ENCODE results near the gene SLC18A2. TPM values are rescaled to one million over a fixed set of nuclear protein-coding genes. Genes with fewer than 3 reads are reported as not detected.
A peak's percentile ranks its signal among the peaks of the same experiment; 100 is the strongest.

Gene SLC18A2
- polyA plus RNA-seq, 3 donors, result 0.14 TPM; not detected in 2

- H3K36me3 Mint-ChIP-seq, result peaks cover 15 to 20% of the 10 kb centered on the region in 2 donors
- peak; percentile 70 for TF ChIP-seq CTCF (IDR thresholded peaks at IDR 0.05)
- no peak overlapping the region for H3K4me3 Mint-ChIP-seq
Measured at GRCh38 chr10:117320050-117320665, 79.2 kb downstream of the SLC18A2 start.

GRCh38 chr10:117322260-117322659 lies 81.3 kb downstream of the SLC18A2 start:
- Histone ChIP-seq H3K79me2 (ENCODE audit: insufficient read depth, low read length) (peaks cover 72% of the 10 kb centered on the region), H3K4me1 (ENCODE audit: control insufficient read depth in 1 of 2, insufficient read depth in 2 of 2, low read length in 2 of 2) (no peaks in the 10 kb centered on the region), H3K4me2 (replicated peaks; ENCODE audit: extremely low read depth, low read length, poor library complexity, severe bottlenecking) (no peak overlapping the region), H4K20me1 (ENCODE audit: insufficient read depth, low read length) (peaks cover 86% of the 10 kb centered on the region), H3K36me3 (replicated peaks in 1 of 2; ENCODE audit: control insufficient read depth in 1 of 2, insufficient read depth in 2 of 2, low read length in 2 of 2) (peaks cover 3 to 32% of the 10 kb centered on the region in 2 donors), H3K9ac (ENCODE audit: insufficient read depth, low read length, poor library complexity, severe bottlenecking) (no peak overlapping the region), H3K4me3 (replicated peaks in 1 of 3; ENCODE audit: low read depth in 2 of 3, low read length in 3 of 3) (no peak overlapping the region), H3K27ac (ENCODE audit: low read depth in 1 of 2, low read length in 2 of 2) (no peak overlapping the region), H2AFZ (ENCODE audit: insufficient read depth, low read depth, low read length, poor library complexity, severe bottlenecking) (no peak overlapping the region), H3K27me3 (ENCODE audit: control insufficient read depth in 2 of 2, insufficient read depth in 2 of 2, low read length in 2 of 2) (no peaks in the 10 kb centered on the region), H3K9me3 (replicated peaks in 1 of 2; ENCODE audit: control insufficient read depth in 1 of 2, insufficient read depth in 1 of 2, low read length in 2 of 2) (no peaks in the 10 kb centered on the region)
- Mint-ChIP-seq H3K36me3 (peaks cover 17 to 20% of the 10 kb centered on the region in 2 donors), H3K27me3 (ENCODE audit: low read depth in 3 of 3) (no peaks in the 10 kb centered on the region), H3K27ac (peak overlapping the region in 3 of 7 donors; percentile 2 to 23 (median 10)), H3K4me3 (no peak overlapping the region), H3K4me1 (peaks cover 3% of the 10 kb centered on the region), H3K9me3 (no peaks in the 10 kb centered on the region)
- no peak for DNase-seq
- no peak for TF ChIP-seq CTCF (IDR thresholded peaks at IDR 0.05)
- WGBS (ENCODE audit: insufficient coverage), result 28% methylated on average over 4 of the region's 4 CpGs
- intact Hi-C loops (cut with micrococcal nuclease), result loop anchor here (5.0 to 10.0 kb wide), 2 partner anchors 97 to 105 kb away; no protein-coding TSS in a partner anchor

More at GRCh38 chr10:117320050-117320665, 79.2 kb downstream of the SLC18A2 start:
- H3K79me2 ChIP-seq (ENCODE audit: insufficient read depth, low read length), result peaks cover 56% of the 10 kb centered on the region
- H3K27me3 ChIP-seq (ENCODE audit: control insufficient read depth in 2 of 2, insufficient read depth in 2 of 2, low read length in 2 of 2), result no peaks in the 10 kb centered on the region
- H3K36me3 ChIP-seq (replicated peaks in 1 of 2; ENCODE audit: control insufficient read depth in 1 of 2, insufficient read depth in 2 of 2, low read length in 2 of 2), result peaks cover 3 to 32% of the 10 kb centered on the region in 2 donors
- DNase-seq, result peak in 2 of 3 donors; percentile 9 to 18
- H3K9me3 ChIP-seq (replicated peaks in 1 of 2; ENCODE audit: control insufficient read depth in 1 of 2, insufficient read depth in 1 of 2, low read length in 2 of 2), result no peaks in the 10 kb centered on the region
- H3K4me3 ChIP-seq (replicated peaks in 1 of 3; ENCODE audit: low read depth in 2 of 3, low read length in 3 of 3), result no peak overlapping the region
- no peak overlapping the region for H3K27ac ChIP-seq (ENCODE audit: low read depth in 1 of 2, low read length in 2 of 2)
- peaks cover 3% of the 10 kb centered on the region for H3K4me1 Mint-ChIP-seq
- H3K27ac Mint-ChIP-seq, result no peak overlapping the region
- WGBS (ENCODE audit: insufficient coverage), result no CpG with 5 or more reads among the region's 1 CpG
- H3K9me3 Mint-ChIP-seq, result no peaks in the 10 kb centered on the region
- H4K20me1 ChIP-seq (ENCODE audit: insufficient read depth, low read length), result peaks cover 69% of the 10 kb centered on the region
- H3K27me3 Mint-ChIP-seq (ENCODE audit: low read depth in 3 of 3), result no peaks in the 10 kb centered on the region
- intact Hi-C loops (cut with micrococcal nuclease), result loop anchor here (5.0 to 10.0 kb wide), 2 partner anchors 95 to 103 kb away; no protein-coding TSS in a partner anchor
- H3K4me1 ChIP-seq (ENCODE audit: control insufficient read depth in 1 of 2, insufficient read depth in 2 of 2, low read length in 2 of 2), result no peaks in the 10 kb centered on the region
- H2AFZ ChIP-seq (ENCODE audit: insufficient read depth, low read depth, low read length, poor library complexity, severe bottlenecking), result no peak overlapping the region
- no peak overlapping the region for H3K9ac ChIP-seq (ENCODE audit: insufficient read depth, low read length, poor library complexity, severe bottlenecking)
- no peak overlapping the region for H3K4me2 ChIP-seq (replicated peaks; ENCODE audit: extremely low read depth, low read length, poor library complexity, severe bottlenecking)
